Activated naive CD8-positive, alpha-beta T cell (primary cell): ENCODE data around the gene ERP29.

Source experiments
- H3K27ac Mint-ChIP-seq: one replicate; pipeline ENCODE4 v1.8.0; 2021; ENCODE audit warnings: mixed read lengths
- H3K27me3 Mint-ChIP-seq: one replicate; pipeline ENCODE4 v1.8.0; 2021; ENCODE audit warnings: mixed read lengths
- H3K36me3 Mint-ChIP-seq: one replicate; pipeline ENCODE4 v1.8.0; 2021; ENCODE audit warnings: mixed read lengths
- H3K4me1 Mint-ChIP-seq: one replicate; pipeline ENCODE4 v1.8.0; 2021; ENCODE audit warnings: low read depth, mixed read lengths
- H3K4me3 Mint-ChIP-seq: one replicate; pipeline ENCODE4 v1.8.0; 2021; ENCODE audit warnings: mild to moderate bottlenecking, mixed read lengths
- H3K9me3 Mint-ChIP-seq: one replicate; pipeline ENCODE4 v1.8.0; 2021; ENCODE audit warnings: low read depth, mixed read lengths

Gene ERP29

DNA sequence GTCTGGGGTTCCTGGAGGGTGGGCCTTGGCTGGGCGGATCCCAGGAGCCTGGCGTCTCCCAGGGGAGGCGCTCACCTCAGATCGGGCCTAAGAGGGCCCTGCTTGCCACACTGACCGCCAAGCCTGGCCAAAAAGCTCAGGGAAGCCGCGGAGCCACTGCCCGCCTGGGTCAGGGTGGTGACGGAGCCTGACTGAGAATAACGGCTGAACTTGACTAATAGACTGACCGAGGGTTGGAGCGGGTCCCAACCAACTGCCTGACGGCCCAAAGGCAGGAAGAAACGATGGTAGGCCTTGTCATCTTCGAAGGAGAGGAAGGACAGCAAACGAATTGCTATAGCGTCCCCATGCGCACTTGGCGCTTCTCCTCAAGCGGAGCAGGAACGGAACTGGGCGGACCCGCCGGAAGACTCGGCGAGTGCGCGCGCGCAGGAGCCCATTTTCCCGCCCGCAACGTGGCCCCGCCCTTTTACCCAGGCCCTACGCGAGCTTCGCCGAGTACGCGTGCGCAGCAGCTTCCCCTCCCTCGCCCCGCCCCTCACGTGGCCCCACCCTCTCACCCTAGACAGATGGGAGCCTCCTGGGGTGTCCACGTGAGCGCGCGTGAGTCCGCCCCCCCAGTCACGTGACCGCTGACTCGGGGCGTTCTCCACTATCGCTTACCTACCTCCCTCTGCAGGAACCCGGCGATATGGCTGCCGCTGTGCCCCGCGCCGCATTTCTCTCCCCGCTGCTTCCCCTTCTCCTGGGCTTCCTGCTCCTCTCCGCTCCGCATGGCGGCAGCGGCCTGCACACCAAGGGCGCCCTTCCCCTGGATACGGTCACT is at the start of gene ERP29, which contains the start of gene TMEM116:
Gene ERP29, plus strand, starts transcription at position 652 of the 826 bp plus-strand sequence. Its CDS starts 40 bp downstream, at position 692.
Gene TMEM116, minus strand, starts transcription at position 391 of the 826 bp plus-strand sequence. CDS start 7,895 bp downstream, outside the sequence.
- H3K4me3 Mint-ChIP-seq: peak within 1 kb of the TSS; percentile 97
- H3K27me3 Mint-ChIP-seq: no peaks in the 10 kb centered on the region
- H3K36me3 Mint-ChIP-seq: peaks cover 21% of the 10 kb centered on the region
- H3K4me1 Mint-ChIP-seq: peaks cover 55% of the 10 kb centered on the region
- peak within 1 kb of the TSS; percentile 98 for H3K27ac Mint-ChIP-seq
- peaks cover 5% of the 10 kb centered on the region for H3K9me3 Mint-ChIP-seq

DNA sequence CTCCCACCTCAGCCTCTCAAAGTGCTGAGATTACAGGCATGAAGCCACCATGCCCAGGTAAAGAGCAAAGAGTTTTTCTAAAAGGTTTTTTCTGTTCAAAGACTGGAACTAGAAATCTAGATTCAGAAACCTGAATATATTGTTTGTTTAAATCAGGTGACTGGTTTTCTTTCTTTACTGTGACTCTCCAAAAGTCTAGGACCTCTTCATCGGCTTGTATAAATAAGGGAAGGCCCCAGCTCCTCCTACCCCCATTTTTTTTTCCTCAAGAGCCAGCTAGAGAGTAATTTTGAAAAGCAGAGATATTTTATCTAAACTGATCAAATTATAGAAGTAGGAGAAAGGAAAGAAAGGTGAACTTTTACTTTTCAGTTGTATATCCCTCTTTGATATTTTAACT is 48.3 kb upstream of the ERP29 start:
- no peak overlapping the region for H3K4me3 Mint-ChIP-seq
- peaks cover 6% of the 10 kb centered on the region for H3K9me3 Mint-ChIP-seq
- H3K27ac Mint-ChIP-seq: no peak overlapping the region
- H3K4me1 Mint-ChIP-seq: peaks cover 4% of the 10 kb centered on the region
- no peaks in the 10 kb centered on the region for H3K27me3 Mint-ChIP-seq
- H3K36me3 Mint-ChIP-seq: peaks cover 20% of the 10 kb centered on the region

GRCh38 chr12:111971800-111972199 is 41.4 kb upstream of the ERP29 start:
- Mint-ChIP-seq H3K27me3 (no peaks in the 10 kb centered on the region), H3K36me3 (peaks cover 5% of the 10 kb centered on the region), H3K4me3 (no peak overlapping the region), H3K27ac (no peak overlapping the region), H3K9me3 (no peaks in the 10 kb centered on the region), H3K4me1 (peaks cover 11% of the 10 kb centered on the region)

- H3K27me3 Mint-ChIP-seq: no peaks in the 10 kb centered on the region
- peaks cover 19% of the 10 kb centered on the region for H3K4me1 Mint-ChIP-seq
- H3K9me3 Mint-ChIP-seq: no peaks in the 10 kb centered on the region
- H3K27ac Mint-ChIP-seq: no peak overlapping the region
- H3K36me3 Mint-ChIP-seq: peaks cover 6% of the 10 kb centered on the region
- no peak overlapping the region for H3K4me3 Mint-ChIP-seq
Measured at GRCh38 chr12:111975161-111975931, 37.9 kb upstream of the ERP29 start.

DNA sequence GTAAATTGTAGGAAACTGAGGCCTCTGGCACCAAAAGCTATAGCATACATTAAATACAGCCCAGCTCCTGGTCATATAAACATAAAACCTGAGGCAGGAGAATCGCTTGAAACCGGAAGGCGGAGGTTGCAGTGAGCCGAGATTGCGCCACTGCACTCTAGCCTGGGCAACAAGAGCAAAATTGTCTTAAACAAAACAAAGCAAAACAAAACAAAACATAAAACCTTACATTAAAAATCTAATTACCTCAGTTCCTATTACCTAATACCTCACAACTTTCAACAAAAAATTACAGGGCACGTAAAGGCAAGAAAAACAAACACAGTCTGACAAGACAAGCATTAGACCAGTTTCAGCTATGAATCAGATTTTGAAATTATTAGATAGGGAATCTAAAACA is 36.9 kb upstream of the ERP29 start:
- H3K36me3 Mint-ChIP-seq: peaks cover 5% of the 10 kb centered on the region
- no peak overlapping the region for H3K4me3 Mint-ChIP-seq
- H3K27me3 Mint-ChIP-seq: no peaks in the 10 kb centered on the region
- no peaks in the 10 kb centered on the region for H3K9me3 Mint-ChIP-seq
- H3K4me1 Mint-ChIP-seq: peaks cover 19% of the 10 kb centered on the region
- peak overlapping the region; percentile 25 for H3K27ac Mint-ChIP-seq

DNA sequence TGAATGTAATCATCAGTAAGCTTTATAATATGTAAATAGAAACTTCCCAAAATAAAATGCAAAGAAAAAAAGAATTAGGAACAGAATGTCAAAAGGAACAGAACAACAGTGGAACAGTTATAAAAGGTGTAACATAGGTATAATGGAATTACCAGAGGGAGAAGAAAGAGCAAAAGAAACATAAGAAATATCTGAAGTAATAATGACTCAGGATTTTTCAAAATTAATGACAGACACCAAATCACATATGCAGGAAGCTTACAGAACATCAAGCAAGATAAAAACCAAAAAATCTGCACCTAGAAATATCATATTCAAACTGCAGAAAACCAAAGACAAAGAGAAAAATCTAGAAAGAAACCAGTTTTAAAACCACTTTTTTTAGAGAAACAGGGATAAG is 36.4 kb upstream of the ERP29 start:
- Mint-ChIP-seq H3K27ac (no peak overlapping the region), H3K36me3 (peaks cover 7% of the 10 kb centered on the region), H3K9me3 (no peaks in the 10 kb centered on the region), H3K4me1 (peaks cover 19% of the 10 kb centered on the region), H3K27me3 (no peaks in the 10 kb centered on the region), H3K4me3 (no peak overlapping the region)

DNA sequence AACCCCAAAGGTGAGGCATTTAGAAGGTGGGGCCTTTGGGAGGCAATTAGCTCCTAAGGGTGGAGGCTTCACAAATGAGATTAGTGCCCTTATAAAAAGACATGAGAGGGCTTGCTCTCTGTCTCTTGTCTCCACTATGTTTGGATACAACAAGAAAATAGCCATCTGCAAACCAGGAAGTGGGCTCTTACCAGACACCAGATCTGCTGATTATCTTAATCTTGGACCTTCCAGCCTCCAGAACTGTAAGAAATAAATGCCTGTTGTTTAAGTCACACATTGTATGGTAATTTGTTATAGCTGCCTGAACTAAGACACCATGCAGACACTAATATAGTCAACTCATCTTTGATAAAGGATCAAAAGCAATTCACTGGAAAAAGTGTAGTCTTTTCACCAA is 34.7 kb upstream of the ERP29 start:
- Mint-ChIP-seq H3K4me1 (peaks cover 17% of the 10 kb centered on the region), H3K9me3 (no peaks in the 10 kb centered on the region), H3K27me3 (no peaks in the 10 kb centered on the region), H3K36me3 (peaks cover 7% of the 10 kb centered on the region), H3K27ac (peak overlapping the region; percentile 24), H3K4me3 (no peak overlapping the region)

DNA sequence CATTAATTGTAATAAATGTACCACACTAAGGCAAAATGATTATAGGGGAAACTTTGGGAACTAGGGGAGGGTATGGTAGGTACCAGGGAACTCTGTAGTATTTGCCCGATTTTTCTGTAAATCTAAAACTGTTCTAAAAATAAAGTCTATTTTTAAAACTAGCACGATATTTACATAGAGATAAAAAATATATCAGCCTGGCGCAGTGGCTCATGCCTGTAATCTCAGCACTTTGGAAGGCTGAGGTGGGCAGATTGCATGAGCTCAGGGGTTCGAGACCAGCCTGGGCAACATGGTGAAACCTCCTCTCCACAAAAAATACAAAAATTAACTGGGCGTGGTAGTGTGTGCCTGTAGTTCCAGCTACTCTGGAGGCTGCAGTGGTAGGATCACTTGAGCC is 32.6 kb upstream of the ERP29 start:
- H3K36me3 Mint-ChIP-seq: peaks cover 7% of the 10 kb centered on the region
- no peaks in the 10 kb centered on the region for H3K27me3 Mint-ChIP-seq
- H3K4me3 Mint-ChIP-seq: no peak overlapping the region
- no peaks in the 10 kb centered on the region for H3K9me3 Mint-ChIP-seq
- no peak overlapping the region for H3K27ac Mint-ChIP-seq
- peaks cover 16% of the 10 kb centered on the region for H3K4me1 Mint-ChIP-seq

GRCh38 chr12:111981987-111982386 is 31.2 kb upstream of the ERP29 start:
- H3K36me3 Mint-ChIP-seq: peaks cover 7% of the 10 kb centered on the region
- H3K4me1 Mint-ChIP-seq: peaks cover 9% of the 10 kb centered on the region
- no peak overlapping the region for H3K4me3 Mint-ChIP-seq
- peak overlapping the region; percentile 24 for H3K27ac Mint-ChIP-seq
- no peaks in the 10 kb centered on the region for H3K27me3 Mint-ChIP-seq
- H3K9me3 Mint-ChIP-seq: no peaks in the 10 kb centered on the region

GRCh38 chr12:111984820-111985219 is 28.4 kb upstream of the ERP29 start:
- H3K4me3 Mint-ChIP-seq: no peak overlapping the region
- no peaks in the 10 kb centered on the region for H3K27me3 Mint-ChIP-seq
- no peaks in the 10 kb centered on the region for H3K9me3 Mint-ChIP-seq
- peaks cover 7% of the 10 kb centered on the region for H3K36me3 Mint-ChIP-seq
- peaks cover 6% of the 10 kb centered on the region for H3K4me1 Mint-ChIP-seq
- no peak overlapping the region for H3K27ac Mint-ChIP-seq

DNA sequence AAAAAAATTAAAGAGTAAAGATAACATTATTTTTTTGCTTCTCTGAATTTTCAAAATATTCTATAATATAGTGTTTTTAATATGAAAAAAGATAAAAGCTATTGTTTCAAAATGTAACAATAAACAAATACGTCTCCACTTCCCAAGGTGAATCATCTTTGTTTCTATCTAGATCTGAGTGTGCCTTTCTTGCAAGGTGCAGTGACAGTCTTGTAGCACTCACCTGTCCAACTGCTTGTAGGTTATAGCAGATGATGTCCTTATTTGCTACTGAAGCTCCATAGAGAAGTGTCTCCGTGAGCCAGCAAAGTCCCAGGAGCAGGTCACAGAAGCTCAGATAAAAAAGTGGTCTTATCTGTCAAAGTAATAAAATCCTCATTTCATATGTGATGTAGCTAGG is 21.7 kb upstream of the ERP29 start:
- H3K27ac Mint-ChIP-seq: peak overlapping the region; percentile 55

DNA sequence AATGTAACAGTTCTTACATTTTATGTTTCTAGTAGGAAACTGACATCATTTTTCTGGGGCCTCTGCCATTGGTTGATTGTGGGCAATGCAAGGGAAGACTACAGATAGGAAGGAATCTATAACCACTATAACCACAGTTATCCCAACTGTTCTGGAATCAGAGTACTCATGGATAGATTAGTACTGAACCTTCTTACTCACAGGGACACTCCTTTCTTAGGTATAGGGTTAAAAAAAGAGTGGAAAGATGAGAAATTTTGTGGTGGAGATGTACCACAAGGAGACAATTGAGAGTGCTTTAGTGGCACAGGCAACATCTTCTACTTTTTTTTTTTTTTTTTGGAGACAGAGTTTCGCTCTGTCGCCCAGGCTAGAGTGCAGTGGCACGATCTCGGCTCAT is 21.3 kb upstream of the ERP29 start:
- H3K27me3 Mint-ChIP-seq: no peaks in the 10 kb centered on the region
- no peaks in the 10 kb centered on the region for H3K9me3 Mint-ChIP-seq
- H3K27ac Mint-ChIP-seq: peak overlapping the region; percentile 55
- peak overlapping the region; percentile 13 for H3K4me3 Mint-ChIP-seq
- H3K4me1 Mint-ChIP-seq: peaks cover 63% of the 10 kb centered on the region
- no peaks in the 10 kb centered on the region for H3K36me3 Mint-ChIP-seq

More for the DNA sequence above, 21.7 kb upstream of the ERP29 start:
- Mint-ChIP-seq H3K9me3 (no peaks in the 10 kb centered on the region), H3K4me1 (peaks cover 59% of the 10 kb centered on the region), H3K4me3 (peak overlapping the region; percentile 13), H3K36me3 (no peaks in the 10 kb centered on the region), H3K27me3 (no peaks in the 10 kb centered on the region)

- Mint-ChIP-seq H3K36me3 (no peaks in the 10 kb centered on the region), H3K4me3 (peak overlapping the region; percentile 44), H3K27ac (peak overlapping the region; percentile 75), H3K9me3 (no peaks in the 10 kb centered on the region), H3K4me1 (peaks cover 68% of the 10 kb centered on the region), H3K27me3 (no peaks in the 10 kb centered on the region)
Measured at GRCh38 chr12:111992464-111992863, 20.8 kb upstream of the ERP29 start.

- H3K27me3 Mint-ChIP-seq: no peaks in the 10 kb centered on the region
- peaks cover 78% of the 10 kb centered on the region for H3K4me1 Mint-ChIP-seq
- no peaks in the 10 kb centered on the region for H3K9me3 Mint-ChIP-seq
- peak overlapping the region; percentile 68 for H3K27ac Mint-ChIP-seq
- H3K36me3 Mint-ChIP-seq: no peaks in the 10 kb centered on the region
- peak overlapping the region; percentile 87 for H3K4me3 Mint-ChIP-seq
Measured at GRCh38 chr12:111993292-111994150, 19.7 kb upstream of the ERP29 start.
